OCI-LY3 (cell line): ENCODE measurements around the gene IBTK.

Source experiments
- CTCF ChIP-seq: fragments of 200-600, 300-600 bp; sonication (generic); IDR thresholded peaks from 2 replicates; pipeline ENCODE4 v1.5.1; 2014; ENCODE audit warnings: antibody characterized with exemption, low read length, low read depth
- EZH2phosphoT487 ChIP-seq: fragments of 200-600 bp; shearing (Covaris generic); IDR thresholded peaks from 2 replicates; pipeline ENCODE4 v1.6.1; 2018; ENCODE audit warnings: antibody characterized with exemption, mixed run types, low read depth

GRCh38 chr6:82172594-82172993, 75.0 kb downstream of the IBTK start:
- TF ChIP-seq CTCF: no peak
- TF ChIP-seq EZH2phosphoT487: no peak
